ENCODE measurements around the gene NKD2. TPM values are rescaled to one million over a fixed set of nuclear protein-coding genes. Genes with fewer than 3 reads are reported as not detected.

Gene NKD2, protein sequence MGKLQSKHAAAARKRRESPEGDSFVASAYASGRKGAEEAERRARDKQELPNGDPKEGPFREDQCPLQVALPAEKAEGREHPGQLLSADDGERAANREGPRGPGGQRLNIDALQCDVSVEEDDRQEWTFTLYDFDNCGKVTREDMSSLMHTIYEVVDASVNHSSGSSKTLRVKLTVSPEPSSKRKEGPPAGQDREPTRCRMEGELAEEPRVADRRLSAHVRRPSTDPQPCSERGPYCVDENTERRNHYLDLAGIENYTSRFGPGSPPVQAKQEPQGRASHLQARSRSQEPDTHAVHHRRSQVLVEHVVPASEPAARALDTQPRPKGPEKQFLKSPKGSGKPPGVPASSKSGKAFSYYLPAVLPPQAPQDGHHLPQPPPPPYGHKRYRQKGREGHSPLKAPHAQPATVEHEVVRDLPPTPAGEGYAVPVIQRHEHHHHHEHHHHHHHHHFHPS
- 13.9 and 20.2 TPM in 2 replicates for total RNA-seq

DNA sequence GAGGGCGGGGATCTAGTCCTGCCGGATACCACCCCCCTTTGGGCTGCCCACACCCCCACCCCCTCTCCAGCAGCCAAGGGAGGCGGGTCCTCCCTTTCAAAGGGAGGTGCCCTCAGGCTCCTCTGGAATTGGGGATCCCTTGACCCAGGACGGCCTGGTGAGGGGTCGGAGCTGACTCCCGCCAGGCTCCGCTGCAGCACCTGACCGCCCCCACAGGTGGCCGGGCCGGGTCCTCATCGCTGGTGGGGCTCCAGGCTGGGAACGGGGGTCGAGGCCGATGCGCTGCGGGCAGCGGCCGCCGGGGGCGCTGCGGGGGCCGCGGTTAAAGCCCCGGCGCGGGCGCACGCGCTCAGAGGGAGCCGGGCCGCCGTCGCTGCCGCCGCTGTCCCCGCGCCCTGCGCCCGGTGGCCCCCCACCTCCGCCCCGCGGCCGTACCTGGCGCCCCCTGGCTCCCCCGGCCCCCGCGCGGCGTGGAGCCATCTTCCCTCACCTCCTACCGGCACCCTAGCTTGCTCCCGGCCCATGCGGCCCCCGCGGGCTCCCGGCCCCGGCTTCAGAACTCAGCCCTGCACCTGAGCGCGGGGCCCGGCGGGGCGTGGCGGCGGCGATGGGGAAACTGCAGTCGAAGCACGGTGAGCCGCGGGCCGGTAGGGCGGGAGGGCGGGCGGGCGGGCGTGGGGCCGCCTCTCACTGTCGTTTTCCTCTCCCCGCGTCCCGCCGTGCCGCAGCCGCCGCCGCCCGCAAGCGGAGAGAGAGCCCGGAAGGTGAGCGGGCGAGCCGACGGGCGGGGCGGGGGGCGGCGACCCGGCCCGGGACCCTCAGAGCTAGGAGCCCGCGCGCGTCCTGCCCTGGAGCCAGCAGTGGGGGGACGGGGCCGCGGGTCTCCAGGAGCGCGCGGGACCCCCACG is at the start of gene NKD2:
Gene NKD2, plus strand, starts transcription at position 352 of the 908 bp plus-strand sequence. Its CDS starts 256 bp downstream, at position 608.

Other genes with a start within 250 kb of the NKD2 start
- gene ZDHHC11B, start 224.1 kb upstream of the NKD2 start, total RNA-seq, result 0.31 TPM in 1 of 2 replicates, not detected in the other
- gene ZDHHC11, start 157.8 kb upstream of the NKD2 start, total RNA-seq, result 0.20 and 0.75 TPM in 2 replicates
- gene BRD9, start 116.0 kb upstream of the NKD2 start, total RNA-seq, result 20.3 and 21.4 TPM in 2 replicates
- 1.5 and 4.4 TPM in 2 replicates for gene TRIP13, start 115.9 kb upstream of the NKD2 start, total RNA-seq
- 13.8 and 15.0 TPM in 2 replicates for gene SLC12A7, start 103.3 kb downstream of the NKD2 start, total RNA-seq
- not detected in 2 replicates for gene SLC6A19, start 192.8 kb downstream of the NKD2 start, total RNA-seq
- not detected in 2 replicates for gene SLC6A18, start 216.6 kb downstream of the NKD2 start, total RNA-seq

All from cardiac ventricle fibroblast (primary cell).